Smooth muscle cell (in vitro differentiated cells): Measurements from ENCODE around the gene GRM7. TPM values are rescaled to one million over a fixed set of nuclear protein-coding genes. Genes with fewer than 3 reads are reported as not detected.
A peak's percentile ranks its signal among the peaks of the same experiment; 100 is the strongest.

ENCODE experiments used
- DNase-seq: peaks from one replicate; lab custom pipeline; 2025; ENCODE audit not compliant: unreplicated experiment; lab: John Stamatoyannopoulos, UW
- H2AFZ ChIP-seq: fragments of 200-600 bp; sonication (generic); 2 replicates; pipeline ENCODE4 v1.6.0; 2016; ENCODE audit warnings: antibody characterized with exemption, low read depth, mild to moderate bottlenecking
- H3F3A ChIP-seq: fragments of 200-600 bp; sonication (generic); 2 replicates; pipeline ENCODE4 v1.6.0; 2017; ENCODE audit warnings: antibody characterized with exemption, low read depth
- H3K27ac ChIP-seq: fragments of 200-600 bp; sonication (generic); 2 replicates; pipeline ENCODE4 v1.5.1; 2016; ENCODE audit warnings: low read depth, mild to moderate bottlenecking
- H3K27me3 ChIP-seq: fragments of 200-600 bp; sonication (generic); 2 replicates; pipeline ENCODE4 v1.6.1; 2016; ENCODE audit warnings: low read depth, mild to moderate bottlenecking
- H3K36me3 ChIP-seq: fragments of 200-600 bp; sonication (generic); 2 replicates; pipeline ENCODE4 v1.5.1; 2016; ENCODE audit warnings: low read depth
- H3K4me1 ChIP-seq: fragments of 200-600 bp; sonication (generic); 2 replicates; pipeline ENCODE4 v1.5.1; 2016; ENCODE audit warnings: low read depth
- H3K4me2 ChIP-seq: fragments of 200-600 bp; sonication (generic); 2 replicates; pipeline ENCODE4 v1.6.0; 2016; ENCODE audit warnings: mild to moderate bottlenecking
- H3K4me3 ChIP-seq: fragments of 200-600 bp; sonication (generic); 2 replicates; pipeline ENCODE4 v1.5.1; 2016; ENCODE audit warnings: mild to moderate bottlenecking
- H3K79me2 ChIP-seq: fragments of 200-600 bp; sonication (generic); 2 replicates; pipeline ENCODE4 v1.6.0; 2016; ENCODE audit warnings: low read depth, mild to moderate bottlenecking
- H3K9ac ChIP-seq: fragments of 200-600 bp; sonication (generic); 2 replicates; pipeline ENCODE4 v1.6.0; 2016; ENCODE audit warnings: low read depth
- H3K9me3 ChIP-seq: fragments of 200-600 bp; sonication (generic); replicated peaks from 2 replicates; pipeline ENCODE4 v1.5.1; 2016; ENCODE audit warnings: low read depth
- H4K20me1 ChIP-seq: fragments of 200-600 bp; sonication (generic); 2 replicates; pipeline ENCODE4 v1.6.0; 2016; ENCODE audit warnings: low read depth
- WGBS: methylation state at CpG from one replicate; pipeline ENCODE4 v1.1.7; 2016; ENCODE audit warnings: low lambda C conversion rate; 5-methylcytosine and 5-hydroxymethylcytosine counted together
- polyA plus RNA-seq: library from polyadenylated mRNA; unstranded; fragments of >200 nt; fragmentation: Nextera tagmentation; extraction: Ambion mirVana; gene quantifications from 2 replicates; pipeline ENCODE4 v1.2.1, GENCODE V29; 2016
- total RNA-seq: library from RNA; depleted of rRNA; stranded (reverse); fragments of >200 nt; gene quantifications from 2 replicates; pipeline ENCODE4 v1.2.3, GENCODE V29; 2014
- TF ChIP-seq, protein P1 (sequence below): fragments of 200-600 bp; sonication (generic); IDR thresholded peaks from 2 replicates; pipeline ENCODE4 v1.5.1; 2017; ENCODE audit warnings: borderline replicate concordance, mild to moderate bottlenecking, antibody characterized with exemption; ENCODE audit not compliant: insufficient read depth, poor library complexity, severe bottlenecking

Gene GRM7
- total and polyA plus RNA-seq, 2 experiments from 2014 or later: not detected

DNA sequence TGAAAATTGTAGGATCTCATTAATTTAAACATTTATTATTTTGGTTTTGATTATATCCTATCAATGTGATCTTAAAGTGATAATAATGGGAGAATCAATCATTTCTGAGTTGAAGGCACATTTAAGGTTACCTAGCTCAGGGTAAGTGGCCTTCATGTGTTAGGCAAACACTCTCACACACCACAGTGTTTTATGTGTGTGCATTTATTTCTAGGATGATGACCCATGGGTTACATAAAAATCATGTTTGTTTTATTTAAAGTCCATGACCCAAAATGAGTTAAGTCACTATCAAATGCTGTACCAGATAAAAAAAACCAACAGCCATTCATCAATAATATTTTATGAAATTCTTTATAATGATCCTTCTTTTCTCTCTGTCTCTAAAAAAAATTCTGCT, 520.8 kb downstream of the GRM7 start:
- DNase-seq: no peak
- Histone ChIP-seq H3F3A (no peaks in the 10 kb centered on the region), H3K27ac (peak overlapping the region; percentile 22), H3K4me3 (no peak overlapping the region), H3K36me3 (no peaks in the 10 kb centered on the region), H3K4me1 (no peaks in the 10 kb centered on the region), H3K79me2 (no peaks in the 10 kb centered on the region), H3K27me3 (no peaks in the 10 kb centered on the region), H3K9me3 (no peaks in the 10 kb centered on the region), H4K20me1 (no peaks in the 10 kb centered on the region), H3K4me2 (peak overlapping the region; percentile 77), H2AFZ (no peak overlapping the region), H3K9ac (no peak overlapping the region)
- TF ChIP-seq, protein P1, sequence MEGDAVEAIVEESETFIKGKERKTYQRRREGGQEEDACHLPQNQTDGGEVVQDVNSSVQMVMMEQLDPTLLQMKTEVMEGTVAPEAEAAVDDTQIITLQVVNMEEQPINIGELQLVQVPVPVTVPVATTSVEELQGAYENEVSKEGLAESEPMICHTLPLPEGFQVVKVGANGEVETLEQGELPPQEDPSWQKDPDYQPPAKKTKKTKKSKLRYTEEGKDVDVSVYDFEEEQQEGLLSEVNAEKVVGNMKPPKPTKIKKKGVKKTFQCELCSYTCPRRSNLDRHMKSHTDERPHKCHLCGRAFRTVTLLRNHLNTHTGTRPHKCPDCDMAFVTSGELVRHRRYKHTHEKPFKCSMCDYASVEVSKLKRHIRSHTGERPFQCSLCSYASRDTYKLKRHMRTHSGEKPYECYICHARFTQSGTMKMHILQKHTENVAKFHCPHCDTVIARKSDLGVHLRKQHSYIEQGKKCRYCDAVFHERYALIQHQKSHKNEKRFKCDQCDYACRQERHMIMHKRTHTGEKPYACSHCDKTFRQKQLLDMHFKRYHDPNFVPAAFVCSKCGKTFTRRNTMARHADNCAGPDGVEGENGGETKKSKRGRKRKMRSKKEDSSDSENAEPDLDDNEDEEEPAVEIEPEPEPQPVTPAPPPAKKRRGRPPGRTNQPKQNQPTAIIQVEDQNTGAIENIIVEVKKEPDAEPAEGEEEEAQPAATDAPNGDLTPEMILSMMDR: no peak

DNA sequence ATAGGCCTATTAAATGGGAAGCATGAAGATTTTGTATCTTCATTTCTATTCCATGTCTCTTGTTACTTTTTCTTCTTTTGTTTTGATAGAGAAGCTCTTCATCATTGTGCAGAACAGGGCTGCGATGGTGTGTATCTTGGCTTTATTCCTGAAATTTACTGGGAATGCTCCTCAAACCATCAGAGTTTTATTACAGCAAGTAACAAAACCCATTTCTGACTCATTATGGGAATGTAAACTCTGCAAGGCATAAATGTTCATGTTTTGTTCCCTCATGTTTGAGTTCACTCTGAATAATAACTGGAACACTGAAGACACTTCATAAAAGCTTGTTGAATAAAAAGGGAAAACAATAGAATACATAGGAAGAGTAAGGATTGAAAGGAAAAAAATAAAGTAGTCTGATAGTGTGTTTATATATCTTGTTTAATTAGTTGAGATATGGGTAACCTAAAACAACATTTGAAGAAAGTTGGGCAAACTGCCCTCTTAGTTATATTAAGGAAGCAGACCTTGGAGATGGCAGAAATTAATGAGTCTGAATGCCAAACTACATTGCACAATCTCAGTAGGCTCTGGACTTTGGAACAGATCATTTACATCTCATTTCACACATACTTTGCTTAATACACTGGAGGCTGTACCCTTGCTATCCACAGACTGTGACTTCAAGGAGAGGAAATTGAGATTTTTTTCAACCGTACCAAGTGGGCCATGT, 521.5 kb downstream of the GRM7 start:
- Histone ChIP-seq H3F3A (no peaks in the 10 kb centered on the region), H3K27me3 (no peaks in the 10 kb centered on the region), H2AFZ (no peak overlapping the region), H3K4me1 (no peaks in the 10 kb centered on the region), H3K79me2 (no peaks in the 10 kb centered on the region), H4K20me1 (no peaks in the 10 kb centered on the region), H3K4me2 (peak overlapping the region; percentile 77), H3K9me3 (no peaks in the 10 kb centered on the region), H3K27ac (peak overlapping the region; percentile 22), H3K4me3 (peak overlapping the region; percentile 19), H3K36me3 (no peaks in the 10 kb centered on the region), H3K9ac (no peak overlapping the region)
- DNase-seq: no peak
- TF ChIP-seq, protein P1: no peak
- WGBS: 27% methylated on average over 2 of the region's 2 CpGs

DNA sequence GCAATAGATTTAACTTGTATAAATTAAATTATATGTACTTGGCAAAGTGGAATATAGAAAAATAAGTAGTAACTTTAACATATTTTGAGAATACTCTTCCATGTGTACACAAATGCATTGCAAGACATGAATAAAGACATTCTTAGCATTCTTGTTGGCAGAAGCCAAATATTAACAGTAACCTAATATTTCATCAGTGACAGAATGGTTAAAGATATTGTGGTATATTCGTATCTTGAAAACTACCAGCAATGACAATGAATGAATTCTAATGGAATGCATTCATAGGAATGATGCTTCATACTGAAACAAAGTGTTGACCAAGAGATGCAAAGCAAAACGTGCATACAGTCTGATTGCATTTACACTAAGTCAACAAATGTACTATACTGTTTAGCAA, 524.7 kb downstream of the GRM7 start:
- Histone ChIP-seq H3K27ac (no peak overlapping the region), H3K9me3 (no peaks in the 10 kb centered on the region), H3K4me1 (no peaks in the 10 kb centered on the region), H3K4me2 (no peak overlapping the region), H3K36me3 (no peaks in the 10 kb centered on the region), H3F3A (no peaks in the 10 kb centered on the region), H3K9ac (no peak overlapping the region), H4K20me1 (no peaks in the 10 kb centered on the region), H3K4me3 (no peak overlapping the region), H3K27me3 (no peaks in the 10 kb centered on the region), H3K79me2 (no peaks in the 10 kb centered on the region), H2AFZ (no peak overlapping the region)
- TF ChIP-seq, protein P1: no peak
- DNase-seq: no peak
- 58% methylated on average over 2 of the region's 2 CpGs for WGBS

DNA sequence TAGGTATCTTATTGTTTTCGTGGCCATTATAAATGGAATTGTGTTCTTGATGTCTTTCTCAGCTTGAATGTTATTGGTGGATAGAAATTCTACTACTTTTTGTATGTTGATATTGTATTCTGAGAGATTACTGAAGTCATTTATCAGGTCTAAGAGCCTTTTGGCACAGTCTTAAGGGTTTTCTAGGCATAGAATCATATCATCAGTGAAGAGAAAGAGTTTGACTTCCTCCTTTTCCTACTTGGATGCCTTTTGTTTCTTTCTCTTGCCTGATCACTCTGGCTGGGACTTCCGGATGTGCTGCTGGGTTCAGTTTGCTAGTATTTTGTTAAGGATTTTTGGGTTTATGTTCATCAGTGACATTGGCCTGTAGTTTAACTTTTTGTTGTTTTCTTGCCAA, 527.1 kb downstream of the GRM7 start:
- TF ChIP-seq, protein P1: no peak
- no peak overlapping the region for H2AFZ ChIP-seq
- H3K36me3 ChIP-seq: no peaks in the 10 kb centered on the region
- DNase-seq: no peak
- no peaks in the 10 kb centered on the region for H3K9me3 ChIP-seq
- H3K79me2 ChIP-seq: no peaks in the 10 kb centered on the region
- no peaks in the 10 kb centered on the region for H3F3A ChIP-seq
- H3K4me2 ChIP-seq: no peak overlapping the region
- H3K27me3 ChIP-seq: no peaks in the 10 kb centered on the region
- no peaks in the 10 kb centered on the region for H4K20me1 ChIP-seq
- no peaks in the 10 kb centered on the region for H3K4me1 ChIP-seq
- 98% methylated on average over 2 of the region's 2 CpGs for WGBS
- no peak overlapping the region for H3K9ac ChIP-seq
- H3K4me3 ChIP-seq: no peak overlapping the region
- no peak overlapping the region for H3K27ac ChIP-seq
